OCI-LY7 (cell line): ENCODE results near the gene TMCC2. TPM values are rescaled to one million over a fixed set of nuclear protein-coding genes. Genes with fewer than 3 reads are reported as not detected.

ENCODE experiments used
- BruUV-seq: library from RNA; stranded (reverse); fragments of 400-500 nt; replicated peaks from 2 replicates; lab custom pipeline; 2021; lab: Mats Ljungman, UMichigan
- CTCF ChIA-PET: fragments of 300-600 bp; sonication (Branson Sonifier 250); formaldehyde crosslinking; loops from one replicate; lab custom pipeline; 2022; ENCODE audit warnings: antibody characterized with exemption; ENCODE audit not compliant: unreplicated experiment; lab: Charles Lee
- POLR2A ChIA-PET: fragments of 300-600 bp; sonication (Branson Sonifier 250); formaldehyde crosslinking; loops from one replicate; lab custom pipeline; 2022; ENCODE audit warnings: antibody characterized with exemption; lab: Charles Lee
- DNase-seq: peaks from one replicate; pipeline ENCODE4 v3.0.0-alpha.2; 2015; ENCODE audit warnings: low spot score
- H2AFZ ChIP-seq: fragments of 200-600 bp; sonication (generic), shearing (Covaris generic); 2 replicates; pipeline ENCODE4 v1.6.1; 2014; ENCODE audit warnings: mild to moderate bottlenecking, antibody characterized with exemption, low read length, moderate library complexity
- H3K27ac ChIP-seq: fragments of 200-600 bp; sonication (generic); 2 replicates; pipeline ENCODE4 v1.5.1; 2014; ENCODE audit warnings: mixed run types, low read depth, mild to moderate bottlenecking, moderate library complexity, low read length, inconsistent platforms; ENCODE audit not compliant: poor library complexity, severe bottlenecking
- H3K36me3 ChIP-seq: fragments of 200-600 bp; sonication (generic); 2 replicates; pipeline ENCODE4 v1.6.1; 2014; ENCODE audit warnings: mild to moderate bottlenecking, antibody characterized with exemption, low read length, moderate library complexity, mixed read lengths; ENCODE audit not compliant: insufficient read depth
- H3K4me1 ChIP-seq: fragments of 200-600 bp; sonication (generic); 2 replicates; pipeline ENCODE4 v1.5.1; 2014; ENCODE audit warnings: mild to moderate bottlenecking, low read length; ENCODE audit not compliant: insufficient read depth, poor library complexity, severe bottlenecking
- H3K4me2 ChIP-seq: fragments of 200-600 bp; sonication (generic); 2 replicates; pipeline ENCODE4 v1.6.1; 2014; ENCODE audit warnings: mild to moderate bottlenecking, low read length
- H3K4me3 ChIP-seq: fragments of 200-600 bp; sonication (generic); 2 replicates; pipeline ENCODE4 v1.5.1; 2014; ENCODE audit warnings: mild to moderate bottlenecking, low read depth, low read length; ENCODE audit not compliant: poor library complexity, severe bottlenecking
- H3K79me2 ChIP-seq: fragments of 200-600 bp; sonication (generic); 2 replicates; pipeline ENCODE4 v1.6.1; 2016; ENCODE audit warnings: low read depth, mild to moderate bottlenecking, low read length, moderate library complexity, mixed read lengths; ENCODE audit not compliant: insufficient read depth
- H3K9me2 ChIP-seq: fragments of 200-600 bp; sonication (generic); 2 replicates; pipeline ENCODE4 v1.6.1; 2016; ENCODE audit warnings: mild to moderate bottlenecking, low read length, mixed read lengths; ENCODE audit not compliant: insufficient read depth
- H3K9me3 ChIP-seq: fragments of 200-600 bp; sonication (generic); 2 replicates; pipeline ENCODE4 v1.6.1; 2014; ENCODE audit warnings: mild to moderate bottlenecking, mixed run types, low read length, mixed read lengths
- H4K20me1 ChIP-seq: fragments of 200-600 bp; sonication (generic); 2 replicates; pipeline ENCODE4 v1.6.1; 2014; ENCODE audit warnings: mild to moderate bottlenecking, antibody characterized with exemption, low read length, moderate library complexity, mixed read lengths; ENCODE audit not compliant: insufficient read depth
- EZH2phosphoT487 ChIP-seq: fragments of 200-600 bp; sonication (generic); IDR thresholded peaks from 2 replicates; pipeline ENCODE4 v1.6.1; 2018; ENCODE audit warnings: low read depth, borderline replicate concordance, mild to moderate bottlenecking, mixed run types, antibody characterized with exemption, low read length, moderate library complexity, mixed read lengths
- intact Hi-C: fragments of 100-400 bp; cut with micrococcal nuclease; formaldehyde crosslinking; loops from one replicate; pipeline ENCODE4 v1.10.0; 2022; ENCODE audit not compliant: unreplicated experiment
- total RNA-seq, 2 experiments: library from RNA; depleted of rRNA in 1 of 2; stranded (reverse); fragments of >200 nt in 1 of 2; shearing (Covaris generic) in 1 of 2; gene quantifications; 2 replicates each; pipeline ENCODE4 v1.2.3, GENCODE V29; 2014 to 2022
- TF ChIP-seq, protein P1 (sequence below): fragments of 200-600 bp; sonication (generic); conservative IDR thresholded peaks from 2 replicates; pipeline ENCODE4 v1.5.1; 2014; ENCODE audit warnings: mild to moderate bottlenecking, antibody characterized with exemption, low read length, moderate library complexity, mixed read lengths

Gene TMCC2
- total RNA-seq, 2 experiments from 2014 or later: 5.2 to 7.8 TPM

DNA sequence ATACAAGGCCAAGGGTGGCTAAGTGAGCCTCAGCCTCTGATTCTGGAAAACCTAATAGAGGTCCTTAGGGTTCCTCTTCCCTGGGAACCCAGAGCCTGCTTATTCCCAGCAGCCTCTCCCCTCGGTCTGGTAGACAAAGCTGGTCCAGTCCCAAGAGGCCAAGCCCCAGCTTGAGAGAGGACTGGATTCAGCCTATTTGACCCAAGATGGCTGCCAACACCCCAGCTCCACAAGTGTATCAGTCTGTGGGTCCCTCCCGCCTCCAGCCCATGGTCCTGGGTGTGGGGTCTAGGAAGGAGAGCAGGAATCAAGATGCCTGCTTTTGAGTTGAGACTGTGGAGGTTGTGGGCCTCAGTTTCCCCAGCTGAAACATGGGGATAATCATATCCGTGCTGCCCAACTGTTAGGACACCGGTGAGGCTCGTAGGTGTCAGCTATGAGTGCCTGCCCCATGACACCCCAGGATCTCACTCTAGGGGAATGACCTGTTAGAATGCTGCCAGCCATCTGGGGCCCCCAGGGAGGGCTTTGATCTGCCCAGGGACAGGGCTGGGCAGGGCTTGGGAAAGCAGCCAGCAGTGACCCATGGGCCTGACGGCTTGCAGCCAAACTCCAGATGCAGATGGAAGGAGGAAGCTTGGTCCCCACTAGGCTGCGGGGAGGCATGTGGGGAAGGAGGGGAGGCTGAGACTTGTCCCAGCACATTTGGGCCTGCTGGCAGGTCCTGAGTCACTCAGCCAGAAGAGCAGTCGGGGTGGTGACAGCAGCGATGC is 48.4 kb downstream of the TMCC2 start:
- no TSS peak for BruUV-seq
- Histone ChIP-seq H3K79me2 (no peaks in the 10 kb centered on the region), H3K4me3 (no peak overlapping the region), H3K4me2 (no peak overlapping the region), H3K4me1 (peaks cover 50% of the 10 kb centered on the region), H2AFZ (no peak overlapping the region), H3K27ac (no peak overlapping the region), H4K20me1 (no peaks in the 10 kb centered on the region), H3K9me3 (no peaks in the 10 kb centered on the region), H3K36me3 (no peaks in the 10 kb centered on the region), H3K9me2 (no peaks in the 10 kb centered on the region)
- intact Hi-C loops: no loop called here
- TF ChIP-seq EZH2phosphoT487: no peak
- TF ChIP-seq, protein P1, sequence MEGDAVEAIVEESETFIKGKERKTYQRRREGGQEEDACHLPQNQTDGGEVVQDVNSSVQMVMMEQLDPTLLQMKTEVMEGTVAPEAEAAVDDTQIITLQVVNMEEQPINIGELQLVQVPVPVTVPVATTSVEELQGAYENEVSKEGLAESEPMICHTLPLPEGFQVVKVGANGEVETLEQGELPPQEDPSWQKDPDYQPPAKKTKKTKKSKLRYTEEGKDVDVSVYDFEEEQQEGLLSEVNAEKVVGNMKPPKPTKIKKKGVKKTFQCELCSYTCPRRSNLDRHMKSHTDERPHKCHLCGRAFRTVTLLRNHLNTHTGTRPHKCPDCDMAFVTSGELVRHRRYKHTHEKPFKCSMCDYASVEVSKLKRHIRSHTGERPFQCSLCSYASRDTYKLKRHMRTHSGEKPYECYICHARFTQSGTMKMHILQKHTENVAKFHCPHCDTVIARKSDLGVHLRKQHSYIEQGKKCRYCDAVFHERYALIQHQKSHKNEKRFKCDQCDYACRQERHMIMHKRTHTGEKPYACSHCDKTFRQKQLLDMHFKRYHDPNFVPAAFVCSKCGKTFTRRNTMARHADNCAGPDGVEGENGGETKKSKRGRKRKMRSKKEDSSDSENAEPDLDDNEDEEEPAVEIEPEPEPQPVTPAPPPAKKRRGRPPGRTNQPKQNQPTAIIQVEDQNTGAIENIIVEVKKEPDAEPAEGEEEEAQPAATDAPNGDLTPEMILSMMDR: no peak
- CTCF ChIA-PET: interaction anchor here (0.5 to 4.2 kb wide), 3 partner anchors 11 to 254 kb away, joined by 3 to 60 read pairs (median 21); no protein-coding TSS in a partner anchor
- DNase-seq: no peak
- POLR2A ChIA-PET: interaction anchor here (0.6 to 4.1 kb wide), 6 partner anchors 10 to 49 kb away, joined by 3 to 45 read pairs (median 4); no protein-coding TSS in a partner anchor

DNA sequence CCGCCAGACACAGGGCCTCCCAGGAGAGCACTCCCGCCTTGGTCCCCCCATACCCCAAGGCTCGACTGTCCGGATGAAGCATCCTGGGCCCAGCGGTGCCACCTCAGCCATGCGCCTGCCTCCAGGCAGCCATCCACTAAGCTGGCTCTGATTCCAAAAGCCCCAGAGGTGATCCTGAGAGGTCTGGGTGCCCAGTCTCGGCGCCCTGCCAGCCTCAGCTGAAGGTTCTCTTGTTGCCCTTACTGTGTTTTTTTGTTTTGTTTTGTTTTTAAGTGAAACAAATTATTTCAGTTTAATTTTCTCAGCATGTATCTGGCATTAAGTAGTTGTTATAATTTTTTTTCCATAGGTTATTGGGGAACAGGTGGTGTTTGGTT is 48.9 kb downstream of the TMCC2 start:
- DNase-seq: no peak
- CTCF ChIA-PET: interaction anchor here (2.5 to 4.2 kb wide), 2 partner anchors 11 to 48 kb away, joined by 11 to 21 read pairs; no protein-coding TSS in a partner anchor
- intact Hi-C loops: no loop called here
- H3K9me3 ChIP-seq: no peaks in the 10 kb centered on the region
- no peaks in the 10 kb centered on the region for H3K9me2 ChIP-seq
- H3K4me2 ChIP-seq: no peak overlapping the region
- peaks cover 52% of the 10 kb centered on the region for H3K4me1 ChIP-seq
- BruUV-seq: no TSS peak
- H4K20me1 ChIP-seq: no peaks in the 10 kb centered on the region
- no peaks in the 10 kb centered on the region for H3K36me3 ChIP-seq
- TF ChIP-seq, protein P1: no peak
- TF ChIP-seq EZH2phosphoT487: no peak
- H3K27ac ChIP-seq: no peak overlapping the region
- H3K79me2 ChIP-seq: no peaks in the 10 kb centered on the region
- no peak overlapping the region for H2AFZ ChIP-seq
- POLR2A ChIA-PET: interaction anchor here (0.9 to 4.1 kb wide), 3 partner anchors 10 to 46 kb away, joined by 3 to 45 read pairs (median 4); no protein-coding TSS in a partner anchor
- H3K4me3 ChIP-seq: no peak overlapping the region
